Caco-2 (cell line): ENCODE data around the gene TMEM203. TPM values are rescaled to one million over a fixed set of nuclear protein-coding genes. Genes with fewer than 3 reads are reported as not detected.

Experiments used
- BruUV-seq: library from RNA; stranded (reverse); fragments of 400-500 nt; replicated peaks from 2 replicates; lab custom pipeline; 2021; lab: Mats Ljungman, UMichigan
- CTCF ChIA-PET: fragments of 300-600 bp; sonication (Branson Sonifier 250); formaldehyde crosslinking; loops from one replicate; lab custom pipeline; 2022; ENCODE audit warnings: antibody characterized with exemption; lab: Charles Lee
- POLR2A ChIA-PET: fragments of 300-600 bp; sonication (Branson Sonifier 250); formaldehyde crosslinking; loops from one replicate; lab custom pipeline; 2022; ENCODE audit warnings: antibody characterized with exemption; lab: Charles Lee
- DNase-seq, 2 experiments: peaks; one replicate each; pipeline versions ENCODE4 v3.0.0 to v3.0.0-alpha.2; 2020 to 2022
- H3K27me3 ChIP-seq: replicated peaks from 2 replicates; pipeline ENCODE4 v1.6.0; 2011; ENCODE audit warnings: low read length; ENCODE audit not compliant: control insufficient read depth, insufficient read depth
- H3K36me3 ChIP-seq: 2 replicates; pipeline ENCODE4 v1.5.1; 2011; ENCODE audit warnings: low read length; ENCODE audit not compliant: control insufficient read depth, insufficient read depth
- H3K4me1 ChIP-seq: fragments of 250-450 bp; sonication (Bioruptor Pico); 2 replicates; pipeline ENCODE4 v1.5.1; 2020; ENCODE audit warnings: mild to moderate bottlenecking
- H3K4me3 ChIP-seq: 2 replicates; pipeline ENCODE4 v1.5.1; 2011; ENCODE audit warnings: low read depth, mild to moderate bottlenecking, control low read depth, low read length
- H3K9me3 ChIP-seq: fragments of 250-450 bp; sonication (Bioruptor Pico); 2 replicates; pipeline ENCODE4 v1.5.1; 2020; ENCODE audit warnings: mild to moderate bottlenecking, moderate library complexity
- H3K27ac Mint-ChIP-seq: one replicate; pipeline ENCODE4 v1.8.0; 2022; ENCODE audit warnings: mixed read lengths; ENCODE audit not compliant: unreplicated experiment
- H3K27me3 Mint-ChIP-seq: one replicate; pipeline ENCODE4 v1.8.0; 2022; ENCODE audit warnings: mixed read lengths; ENCODE audit not compliant: insufficient read depth, unreplicated experiment
- H3K36me3 Mint-ChIP-seq: one replicate; pipeline ENCODE4 v1.8.0; 2022; ENCODE audit warnings: mild to moderate bottlenecking, mixed read lengths; ENCODE audit not compliant: insufficient read depth, unreplicated experiment
- H3K4me1 Mint-ChIP-seq: one replicate; pipeline ENCODE4 v1.8.0; 2022; ENCODE audit warnings: low read depth, mixed read lengths; ENCODE audit not compliant: unreplicated experiment
- H3K4me3 Mint-ChIP-seq: one replicate; pipeline ENCODE4 v1.8.0; 2022; ENCODE audit warnings: mild to moderate bottlenecking, moderate library complexity, mixed read lengths; ENCODE audit not compliant: unreplicated experiment
- H3K9me3 Mint-ChIP-seq: one replicate; pipeline ENCODE4 v1.8.0; 2022; ENCODE audit warnings: mixed read lengths; ENCODE audit not compliant: unreplicated experiment
- CTCF ChIP-seq, 2 experiments: fragments of 200-600 bp in 1 of 2; IDR thresholded peaks; 1 replicate in 1 of 2; 2 replicates in 1 of 2; pipeline versions ENCODE4 v1.5.1 to v1.8.0; 2011 to 2022; ENCODE audit warnings: antibody characterized with exemption in 1 of 2, control low read depth in 1 of 2, inconsistent platforms in 1 of 2, low read depth in 1 of 2, low read length in 1 of 2, mild to moderate bottlenecking in 1 of 2, moderate library complexity in 1 of 2; ENCODE audit not compliant: insufficient read depth in 1 of 2, severe bottlenecking in 1 of 2, unreplicated experiment in 1 of 2
- intact Hi-C: fragments of 100-400 bp; cut with micrococcal nuclease; formaldehyde crosslinking; loops from one replicate; pipeline ENCODE4 v1.10.0; 2022; ENCODE audit not compliant: unreplicated experiment
- total RNA-seq: library from RNA; stranded (reverse); gene quantifications from 2 replicates; pipeline ENCODE4 v1.2.3, GENCODE V29; 2022

TMEM203 gene
- total RNA-seq, 1 experiment from 2014 or later: 38.4 TPM

GRCh38 chr9:137253717-137254623, 48.5 kb upstream of the TMEM203 start:
- peak; percentile 50 to 70 for DNase-seq
- H3K36me3 ChIP-seq: peaks cover 2% of the 10 kb centered on the region
- ChIA-PET POLR2A (interaction anchor here (0.9 to 4.4 kb wide), 5 partner anchors 12 to 169 kb away, joined by 3 to 39 read pairs (median 7); partner anchors contain the start of genes EXD3, NOXA1 and TUBB4B), CTCF (interaction anchor here (0.7 to 3.3 kb wide), 7 partner anchors 8 to 169 kb away, joined by 3 to 24 read pairs (median 5); partner anchors contain the start of genes EXD3, NOXA1, RNF224 and TUBB4B)
- no TSS peak for BruUV-seq
- peaks cover 45% of the 10 kb centered on the region for H3K36me3 Mint-ChIP-seq
- H3K9me3 Mint-ChIP-seq: no peaks in the 10 kb centered on the region
- H3K4me1 ChIP-seq: peaks cover 23% of the 10 kb centered on the region
- no peaks in the 10 kb centered on the region for H3K27me3 Mint-ChIP-seq
- no peak for TF ChIP-seq CTCF (IDR thresholded peaks at IDR 0.05; ENCODE audit: insufficient read depth in 1 of 2, low read depth in 1 of 2, low read length in 1 of 2, severe bottlenecking in 1 of 2, unreplicated experiment in 1 of 2)
- intact Hi-C loops: no loop called here
- H3K27ac Mint-ChIP-seq: peak overlapping the region; percentile 92
- peak overlapping the region; percentile 93 for H3K4me3 Mint-ChIP-seq
- no peaks in the 10 kb centered on the region for H3K27me3 ChIP-seq
- no peaks in the 10 kb centered on the region for H3K9me3 ChIP-seq
- H3K4me1 Mint-ChIP-seq: peaks cover 7% of the 10 kb centered on the region
- peak overlapping the region; percentile 97 for H3K4me3 ChIP-seq

DNA sequence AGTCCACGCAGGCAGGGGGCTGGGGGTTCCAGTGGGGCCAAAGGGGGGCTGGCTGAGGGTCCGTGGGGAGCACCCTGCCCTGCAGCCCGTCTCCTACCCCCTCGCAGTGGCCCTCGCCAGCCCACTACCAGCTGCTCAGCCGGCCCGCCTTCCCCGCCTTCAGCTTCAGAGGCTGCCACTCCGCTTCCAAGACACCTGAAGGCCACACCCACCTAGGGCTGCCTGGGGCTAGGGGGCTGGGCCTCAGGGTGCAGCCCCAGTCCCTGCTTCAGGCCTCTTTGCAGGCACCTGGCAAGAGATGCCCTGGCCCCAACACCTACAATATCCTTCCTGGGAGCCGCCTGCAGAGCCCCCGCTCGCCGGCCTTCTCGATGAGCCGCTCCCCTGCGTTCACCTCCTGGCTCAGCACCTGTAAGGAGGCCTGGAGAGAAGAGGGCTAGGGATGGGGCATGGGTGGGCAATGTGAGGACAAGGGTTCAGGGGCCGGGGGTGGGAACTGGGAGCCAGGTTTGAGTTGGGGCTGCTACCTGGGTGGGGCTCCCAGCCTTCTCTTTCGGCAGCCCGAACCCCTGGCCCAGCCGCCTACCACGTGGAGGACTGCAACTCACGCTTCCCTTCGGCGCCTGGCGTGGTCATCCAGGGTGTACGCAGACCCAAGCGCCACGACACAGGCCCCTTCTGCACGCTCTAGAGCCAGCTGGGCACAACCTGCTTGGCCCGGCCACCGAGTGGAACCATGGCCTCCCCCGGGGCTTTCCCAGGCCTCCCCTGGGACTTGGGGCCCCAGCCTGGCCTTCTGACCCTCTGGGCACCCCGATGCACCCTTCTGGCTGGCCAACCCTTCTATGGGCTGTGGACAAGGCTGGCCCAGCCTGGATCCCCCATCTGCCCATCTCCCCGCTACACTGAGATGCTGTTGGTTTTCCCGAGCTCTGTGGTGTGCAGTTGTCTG, 47.4 kb upstream of the TMEM203 start:
- BruUV-seq: no TSS peak
- Histone ChIP-seq H3K36me3 (peaks cover 2% of the 10 kb centered on the region; the same call in 1 of the 2 replicates), H3K4me1 (peaks cover 23% of the 10 kb centered on the region), H3K4me3 (no peak overlapping the region; the same call in 1 of the 2 replicates), H3K27me3 (no peaks in the 10 kb centered on the region), H3K9me3 (no peaks in the 10 kb centered on the region)
- DNase-seq: peak; percentile 57 to 67
- no peak for TF ChIP-seq CTCF (IDR thresholded peaks at IDR 0.05; ENCODE audit: insufficient read depth in 1 of 2, low read depth in 1 of 2, low read length in 1 of 2, severe bottlenecking in 1 of 2, unreplicated experiment in 1 of 2)
- peak overlapping the region; percentile 92 for H3K27ac Mint-ChIP-seq
- ChIA-PET POLR2A (interaction anchor here (0.5 to 4.4 kb wide), 2 partner anchors 12 kb away, joined by 5 to 39 read pairs; partner anchors contain the start of gene TUBB4B), CTCF (interaction anchor here (0.6 to 3.3 kb wide), 4 partner anchors 16 to 577 kb away, joined by 3 to 24 read pairs (median 6); no protein-coding TSS in a partner anchor)
- no peak overlapping the region for H3K4me3 Mint-ChIP-seq
- intact Hi-C loops: no loop called here
- H3K4me1 Mint-ChIP-seq: peaks cover 7% of the 10 kb centered on the region
- H3K9me3 Mint-ChIP-seq: no peaks in the 10 kb centered on the region
- peaks cover 34% of the 10 kb centered on the region for H3K36me3 Mint-ChIP-seq
- no peaks in the 10 kb centered on the region for H3K27me3 Mint-ChIP-seq
